ENCODE measurements around the gene CABP4. TPM values are rescaled to one million over a fixed set of nuclear protein-coding genes. Genes with fewer than 3 reads are reported as not detected.

Gene CABP4
- total and polyA plus RNA-seq, 8 donors: 0.43 to 1.7 (median 0.62) TPM; not detected in 2

GRCh38 chr11:67420646-67421429 lies 34.3 kb upstream of the CABP4 start:
- Histone ChIP-seq H3K4me3 (peak overlapping the region; percentile 52 to 66 (median 62)), H3K27me3 (peaks cover 0 to 5% (median 0%) of the 10 kb centered on the region in 3 donors), H3K4me1 (peaks cover 47 to 56% (median 54%) of the 10 kb centered on the region in 4 donors), H3K27ac (peak overlapping the region; percentile 88 to 96 (median 94)), H3K36me3 (no peaks in the 10 kb centered on the region), H3K9me3 (no peaks in the 10 kb centered on the region)
- peak; percentile 98 to 99 for DNase-seq
- intact Hi-C loops (cut with DNase I; ENCODE audit: low total_unique reads): no loop called here
- TF ChIP-seq POLR2AphosphoS5 (IDR thresholded peaks at IDR 0.05) (peak in 2 of 3 donors; percentile 74 to 78), EP300 (IDR thresholded peaks at IDR 0.05) (no peak)
- WGBS, 5 donors: 0 to 1% (median 1%) methylated on average over 31 to 97 of the region's 97 CpGs

- Histone ChIP-seq H3K9me3 (no peaks in the 10 kb centered on the region), H3K36me3 (no peaks in the 10 kb centered on the region), H3K4me1 (peaks cover 40 to 49% (median 47%) of the 10 kb centered on the region in 4 donors), H3K4me3 (peak overlapping the region; percentile 52 to 66 (median 62)), H3K27me3 (no peaks in the 10 kb centered on the region), H3K27ac (peak overlapping the region; percentile 37 to 96 (median 88))
- 71 to 79% (median 72%) methylated on average over 21 to 22 of the region's 22 CpGs for WGBS, 5 donors
- TF ChIP-seq, protein P1, sequence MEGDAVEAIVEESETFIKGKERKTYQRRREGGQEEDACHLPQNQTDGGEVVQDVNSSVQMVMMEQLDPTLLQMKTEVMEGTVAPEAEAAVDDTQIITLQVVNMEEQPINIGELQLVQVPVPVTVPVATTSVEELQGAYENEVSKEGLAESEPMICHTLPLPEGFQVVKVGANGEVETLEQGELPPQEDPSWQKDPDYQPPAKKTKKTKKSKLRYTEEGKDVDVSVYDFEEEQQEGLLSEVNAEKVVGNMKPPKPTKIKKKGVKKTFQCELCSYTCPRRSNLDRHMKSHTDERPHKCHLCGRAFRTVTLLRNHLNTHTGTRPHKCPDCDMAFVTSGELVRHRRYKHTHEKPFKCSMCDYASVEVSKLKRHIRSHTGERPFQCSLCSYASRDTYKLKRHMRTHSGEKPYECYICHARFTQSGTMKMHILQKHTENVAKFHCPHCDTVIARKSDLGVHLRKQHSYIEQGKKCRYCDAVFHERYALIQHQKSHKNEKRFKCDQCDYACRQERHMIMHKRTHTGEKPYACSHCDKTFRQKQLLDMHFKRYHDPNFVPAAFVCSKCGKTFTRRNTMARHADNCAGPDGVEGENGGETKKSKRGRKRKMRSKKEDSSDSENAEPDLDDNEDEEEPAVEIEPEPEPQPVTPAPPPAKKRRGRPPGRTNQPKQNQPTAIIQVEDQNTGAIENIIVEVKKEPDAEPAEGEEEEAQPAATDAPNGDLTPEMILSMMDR (IDR thresholded peaks at IDR 0.05): no peak
- TF ChIP-seq EP300 (IDR thresholded peaks at IDR 0.05): no peak
- TF ChIP-seq POLR2AphosphoS5 (IDR thresholded peaks at IDR 0.05): no peak
- TF ChIP-seq POLR2A (IDR thresholded peaks at IDR 0.05): no peak
- intact Hi-C loops (cut with DNase I; ENCODE audit: low total_unique reads): no loop called here
- no peak for DNase-seq
Measured at GRCh38 chr11:67421430-67422031, 33.6 kb upstream of the CABP4 start.

DNA sequence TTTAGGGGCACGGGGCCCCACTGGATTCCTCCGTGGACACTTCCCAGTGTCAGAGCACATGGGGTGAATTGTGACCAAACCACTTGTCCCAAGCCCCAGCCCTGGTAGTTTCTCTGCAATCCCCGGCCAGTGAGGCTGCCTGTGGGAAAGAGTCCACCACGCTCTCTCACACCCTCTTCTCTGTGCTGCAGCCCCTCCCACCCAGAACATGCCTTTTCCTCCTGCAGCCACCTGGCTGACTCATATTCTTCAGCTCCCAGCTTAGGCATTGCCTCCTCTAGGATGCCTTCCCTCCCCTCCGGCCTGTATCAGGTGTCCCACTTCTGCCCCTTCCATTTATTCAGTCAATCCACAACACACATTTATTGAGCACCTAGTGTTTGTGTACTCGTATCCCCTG lies 32.3 kb upstream of the CABP4 start:
- H3K27ac ChIP-seq: no peak overlapping the region
- H3K36me3 ChIP-seq: no peaks in the 10 kb centered on the region
- TF ChIP-seq POLR2AphosphoS5 (IDR thresholded peaks at IDR 0.05): no peak
- TF ChIP-seq, protein P1 (IDR thresholded peaks at IDR 0.05): no peak
- TF ChIP-seq POLR2A (IDR thresholded peaks at IDR 0.05): no peak
- no peak for TF ChIP-seq EP300 (IDR thresholded peaks at IDR 0.05)
- intact Hi-C loops (cut with DNase I; ENCODE audit: low total_unique reads): no loop called here
- no peak overlapping the region for H3K4me3 ChIP-seq
- H3K9me3 ChIP-seq: no peaks in the 10 kb centered on the region
- H3K27me3 ChIP-seq: no peaks in the 10 kb centered on the region
- H3K4me1 ChIP-seq: peaks cover 38 to 43% (median 41%) of the 10 kb centered on the region in 4 donors
- WGBS, 5 donors: 73 to 84% (median 79%) methylated on average over 6 of the region's 6 CpGs
- no peak for DNase-seq

DNA sequence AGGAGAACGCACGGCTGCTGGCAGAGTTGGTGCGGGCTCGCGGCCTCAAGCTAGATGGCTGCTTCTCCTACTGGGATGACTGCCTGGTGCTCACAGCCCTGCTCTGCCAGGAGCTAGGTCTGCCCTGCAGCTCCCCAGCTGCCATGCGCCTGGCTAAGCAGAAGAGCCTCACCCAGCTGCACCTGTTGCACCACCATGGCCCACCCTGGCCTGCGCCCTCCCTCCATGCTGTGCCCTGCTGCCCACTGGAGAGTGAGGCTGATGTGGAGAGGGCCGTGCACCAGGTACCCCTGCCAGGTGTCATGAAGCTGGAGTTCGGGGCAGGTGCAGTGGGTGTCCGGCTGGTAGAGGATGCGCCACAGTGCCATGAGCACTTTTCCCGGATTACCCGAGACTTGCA lies 31.7 kb upstream of the CABP4 start:
- H3K36me3 ChIP-seq: no peaks in the 10 kb centered on the region
- no peaks in the 10 kb centered on the region for H3K9me3 ChIP-seq
- intact Hi-C loops (cut with DNase I; ENCODE audit: low total_unique reads): no loop called here
- no peak overlapping the region for H3K27ac ChIP-seq
- H3K4me3 ChIP-seq: no peak overlapping the region
- DNase-seq: no peak
- TF ChIP-seq EP300 (IDR thresholded peaks at IDR 0.05) (no peak), POLR2A (IDR thresholded peaks at IDR 0.05) (no peak), POLR2AphosphoS5 (IDR thresholded peaks at IDR 0.05) (no peak)
- TF ChIP-seq, protein P1 (IDR thresholded peaks at IDR 0.05): no peak
- peaks cover 33 to 38% (median 36%) of the 10 kb centered on the region in 4 donors for H3K4me1 ChIP-seq
- no peaks in the 10 kb centered on the region for H3K27me3 ChIP-seq
- WGBS, 5 donors: 93 to 100% (median 96%) methylated on average over 9 to 13 of the region's 13 CpGs
